Hindlimb muscle (tissue), 1 donor: ENCODE results near the gene CCNE1. TPM values are rescaled to one million over a fixed set of nuclear protein-coding genes. Genes with fewer than 3 reads are reported as not detected.
A peak's percentile ranks its signal among the peaks of the same experiment; 100 is the strongest.

Experiments used
- DNase-seq: peaks from one replicate; pipeline ENCODE4 v3.0.0-alpha.2; 2013
- polyA plus RNA-seq: library from polyadenylated mRNA; unstranded; fragments of 120-200 nt; gene quantifications from one replicate; pipeline ENCODE4 v1.2.1, GENCODE V29; 2013; ENCODE audit not compliant: insufficient read length

The CCNE1 gene
- polyA plus RNA-seq, 1 donor, result 21.8 TPM

- peak; percentile 33 for DNase-seq
These were observed 33.9 kb downstream of the CCNE1 start for GRCh38 chr19:29845574-29846176.

- DNase-seq, result no peak
These were observed 37.4 kb downstream of the CCNE1 start for GRCh38 chr19:29849208-29849607.

GRCh38 chr19:29850482-29850881, 38.7 kb downstream of the CCNE1 start:
- no peak for DNase-seq

- DNase-seq, result no peak
These were observed 40.2 kb downstream of the CCNE1 start for GRCh38 chr19:29851769-29852521.

GRCh38 chr19:29854033-29854432, 42.2 kb downstream of the CCNE1 start:
- no peak for DNase-seq

- no peak for DNase-seq
These were observed 43.3 kb downstream of the CCNE1 start for GRCh38 chr19:29855087-29855486.

- no peak for DNase-seq
These were observed 44.1 kb downstream of the CCNE1 start for GRCh38 chr19:29855741-29856500.

GRCh38 chr19:29858000-29858596, 46.3 kb downstream of the CCNE1 start:
- no peak for DNase-seq

GRCh38 chr19:29858621-29859020, 46.8 kb downstream of the CCNE1 start:
- DNase-seq, result no peak

- no peak for DNase-seq
These were observed 48.7 kb downstream of the CCNE1 start for GRCh38 chr19:29860492-29860891.

- DNase-seq, result no peak
These were observed 49.8 kb downstream of the CCNE1 start for GRCh38 chr19:29861574-29861973.

- no peak for DNase-seq
These were observed 54.2 kb downstream of the CCNE1 start for GRCh38 chr19:29866011-29866410.

GRCh38 chr19:29867984-29868383, 56.2 kb downstream of the CCNE1 start:
- no peak for DNase-seq

GRCh38 chr19:29871143-29871542, 59.4 kb downstream of the CCNE1 start:
- no peak for DNase-seq

GRCh38 chr19:29872224-29872731, 60.5 kb downstream of the CCNE1 start:
- no peak for DNase-seq

GRCh38 chr19:29873024-29873800, 61.4 kb downstream of the CCNE1 start:
- peak; percentile 55 for DNase-seq

Other genes with a start within 250 kb of the CCNE1 start
- 43.7 TPM for gene POP4, start 205.7 kb upstream of the CCNE1 start, polyA plus RNA-seq
- 4.4 TPM for gene PLEKHF1, start 146.5 kb upstream of the CCNE1 start, polyA plus RNA-seq
- gene C19orf12, start 96.7 kb upstream of the CCNE1 start, polyA plus RNA-seq, result 23.8 TPM
- gene URI1, start 130.2 kb downstream of the CCNE1 start, polyA plus RNA-seq, result 80.9 TPM